ENCODE measurements around the gene KY. TPM values are rescaled to one million over a fixed set of nuclear protein-coding genes. Genes with fewer than 3 reads are reported as not detected.

Gene KY
- total RNA-seq, 2 donors from 2014 or later = 0.26 TPM; not detected in 1

GRCh38 chr3:134615743-134616142, 35.1 kb downstream of the KY start:
- intact Hi-C loops (cut with DNase I) = no loop called here
- H3K27ac ChIP-seq = no peak overlapping the region
- no peak for DNase-seq
- ATAC-seq = no peak
- H3K9me3 ChIP-seq = no peaks in the 10 kb centered on the region
- H3K4me3 ChIP-seq = no peak overlapping the region
- 71 to 76% methylated on average over 5 of the region's 5 CpGs for WGBS, 2 donors
- H3K36me3 ChIP-seq (replicated peaks in 1 of 2; ENCODE audit: insufficient read depth in 1 of 2, low read depth in 2 of 2) = no peaks in the 10 kb centered on the region
- no peaks in the 10 kb centered on the region for H3K4me1 ChIP-seq
- no peak for TF ChIP-seq POLR2A (IDR thresholded peaks at IDR 0.05)
- TF ChIP-seq CTCF (IDR thresholded peaks at IDR 0.05) = no peak
- no peaks in the 10 kb centered on the region for H3K27me3 ChIP-seq

GRCh38 chr3:134614955-134615354, 35.9 kb downstream of the KY start:
- 75 to 81% methylated on average over 4 of the region's 4 CpGs for WGBS, 2 donors
- DNase-seq (no peak), ATAC-seq (no peak)
- H3K4me3 ChIP-seq = no peak overlapping the region
- no peak overlapping the region for H3K27ac ChIP-seq
- H3K27me3 ChIP-seq = no peaks in the 10 kb centered on the region
- intact Hi-C loops (cut with DNase I) = no loop called here
- no peaks in the 10 kb centered on the region for H3K9me3 ChIP-seq
- no peaks in the 10 kb centered on the region for H3K4me1 ChIP-seq
- TF ChIP-seq POLR2A (IDR thresholded peaks at IDR 0.05) (no peak), CTCF (IDR thresholded peaks at IDR 0.05) (no peak)
- H3K36me3 ChIP-seq (replicated peaks in 1 of 2; ENCODE audit: insufficient read depth in 1 of 2, low read depth in 2 of 2) = no peaks in the 10 kb centered on the region

DNA sequence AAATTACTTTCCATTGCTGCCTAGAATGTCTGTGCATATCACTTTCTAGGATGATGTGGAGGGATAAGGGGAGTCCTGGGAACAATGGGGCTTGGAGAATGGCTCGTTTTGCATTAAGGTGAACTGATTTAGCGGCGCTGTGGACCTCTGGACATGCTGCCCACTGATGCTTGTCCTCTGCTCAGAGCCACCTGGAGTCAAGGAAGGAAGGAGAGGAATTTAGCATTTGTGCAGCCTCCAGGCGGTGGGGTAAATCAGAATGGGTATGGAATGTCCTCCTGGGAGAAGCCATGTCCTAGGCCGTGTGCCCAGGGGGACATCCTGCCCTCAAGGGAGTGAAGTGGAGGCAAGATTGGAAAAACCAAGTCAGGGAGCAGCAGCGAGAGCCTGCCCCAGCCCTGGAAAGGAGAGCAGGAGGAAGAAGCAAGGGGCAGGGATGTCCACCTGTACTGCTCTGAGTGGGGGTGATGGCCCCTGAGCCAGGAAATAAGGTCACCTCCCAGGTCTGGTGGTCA, 37.8 kb downstream of the KY start:
- no peak overlapping the region for H3K4me3 ChIP-seq
- 66 to 85% methylated on average over 6 of the region's 6 CpGs for whole genome bisulfite sequencing, 2 donors
- no peak for DNase-seq

GRCh38 chr3:134611516-134611915, 39.3 kb downstream of the KY start:
- WGBS, 2 donors = 69 to 100% methylated on average over 1 to 2 of the region's 2 CpGs
- no peak for ATAC-seq

More for the DNA sequence above, 37.8 kb downstream of the KY start:
- Histone ChIP-seq H3K36me3 (replicated peaks in 1 of 2; ENCODE audit: insufficient read depth in 1 of 2, low read depth in 2 of 2) (no peaks in the 10 kb centered on the region), H3K4me1 (no peaks in the 10 kb centered on the region), H3K27me3 (no peaks in the 10 kb centered on the region), H3K27ac (no peak overlapping the region), H3K9me3 (no peaks in the 10 kb centered on the region)
- intact Hi-C loops (cut with DNase I) = no loop called here
- TF ChIP-seq POLR2A (IDR thresholded peaks at IDR 0.05) = no peak
- TF ChIP-seq CTCF (IDR thresholded peaks at IDR 0.05) = no peak
- ATAC-seq = no peak

More at GRCh38 chr3:134611516-134611915, 39.3 kb downstream of the KY start:
- H3K4me3 ChIP-seq = no peak overlapping the region
- no peak overlapping the region for H3K27ac ChIP-seq
- H3K27me3 ChIP-seq = no peaks in the 10 kb centered on the region
- no peak for TF ChIP-seq CTCF (IDR thresholded peaks at IDR 0.05)
- TF ChIP-seq POLR2A (IDR thresholded peaks at IDR 0.05) = no peak
- H3K36me3 ChIP-seq (replicated peaks in 1 of 2; ENCODE audit: insufficient read depth in 1 of 2, low read depth in 2 of 2) = no peaks in the 10 kb centered on the region
- no peak for DNase-seq
- intact Hi-C loops (cut with DNase I) = no loop called here
- H3K4me1 ChIP-seq = no peaks in the 10 kb centered on the region
- H3K9me3 ChIP-seq = no peaks in the 10 kb centered on the region
